ENCODE measurements around the gene KLK4.

GRCh38 chr19:50908336-50908735, 2.9 kb downstream of the KLK4 start:
- TF ChIP-seq CTCF (IDR thresholded peaks at IDR 0.05), result no peak
- TF ChIP-seq POLR2A (IDR thresholded peaks at IDR 0.05), result no peak
